Measurements from ENCODE around the gene OR10H5. TPM values are rescaled to one million over a fixed set of nuclear protein-coding genes. Genes with fewer than 3 reads are reported as not detected.
"Not testable (repeated sequence)": the region's sequence is repeated elsewhere in the genome, so short reads cannot be mapped to it uniquely, and the experiment has no call there.

OR10H5 gene
- total RNA-seq, 4 donors from 2014 or later: not detected

DNA sequence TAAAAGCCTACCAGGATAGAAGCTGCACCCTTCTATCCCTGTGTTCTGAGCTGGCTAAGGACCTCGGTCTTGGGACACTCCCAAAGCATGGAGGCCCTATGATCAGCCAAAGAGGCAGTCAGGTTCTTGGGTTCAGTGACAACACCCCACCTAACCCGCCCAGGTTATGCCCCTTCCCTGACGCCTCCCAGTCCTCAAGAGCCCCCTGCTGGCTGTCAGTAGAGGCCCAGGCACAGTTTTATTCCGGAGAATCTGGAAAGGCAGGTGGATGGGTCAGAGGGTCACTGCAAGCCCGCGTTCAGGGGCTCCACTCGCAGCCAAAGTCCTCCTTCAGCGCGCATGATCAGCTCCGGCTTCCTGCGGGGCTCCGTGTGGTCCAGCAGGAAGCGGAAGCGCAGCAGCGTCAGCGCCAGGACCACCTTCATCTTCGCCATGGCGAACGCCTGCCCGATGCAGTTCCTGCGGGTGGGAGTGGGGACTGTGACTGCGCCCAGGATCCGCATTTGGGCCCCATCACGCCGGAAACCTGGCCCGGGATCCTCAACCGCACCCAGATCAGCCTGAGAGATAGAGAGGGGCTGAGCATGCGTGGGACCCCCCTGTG, 27.4 kb upstream of the OR10H5 start:
- no peak for TF ChIP-seq POLR2A (IDR thresholded peaks at IDR 0.05)
- TF ChIP-seq, protein P1, sequence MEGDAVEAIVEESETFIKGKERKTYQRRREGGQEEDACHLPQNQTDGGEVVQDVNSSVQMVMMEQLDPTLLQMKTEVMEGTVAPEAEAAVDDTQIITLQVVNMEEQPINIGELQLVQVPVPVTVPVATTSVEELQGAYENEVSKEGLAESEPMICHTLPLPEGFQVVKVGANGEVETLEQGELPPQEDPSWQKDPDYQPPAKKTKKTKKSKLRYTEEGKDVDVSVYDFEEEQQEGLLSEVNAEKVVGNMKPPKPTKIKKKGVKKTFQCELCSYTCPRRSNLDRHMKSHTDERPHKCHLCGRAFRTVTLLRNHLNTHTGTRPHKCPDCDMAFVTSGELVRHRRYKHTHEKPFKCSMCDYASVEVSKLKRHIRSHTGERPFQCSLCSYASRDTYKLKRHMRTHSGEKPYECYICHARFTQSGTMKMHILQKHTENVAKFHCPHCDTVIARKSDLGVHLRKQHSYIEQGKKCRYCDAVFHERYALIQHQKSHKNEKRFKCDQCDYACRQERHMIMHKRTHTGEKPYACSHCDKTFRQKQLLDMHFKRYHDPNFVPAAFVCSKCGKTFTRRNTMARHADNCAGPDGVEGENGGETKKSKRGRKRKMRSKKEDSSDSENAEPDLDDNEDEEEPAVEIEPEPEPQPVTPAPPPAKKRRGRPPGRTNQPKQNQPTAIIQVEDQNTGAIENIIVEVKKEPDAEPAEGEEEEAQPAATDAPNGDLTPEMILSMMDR (IDR thresholded peaks at IDR 0.05): peak in 4 of 6 experiments; percentile 19 to 59 (median 46)
- H3K36me3 ChIP-seq: no peaks in the 10 kb centered on the region
- H3K9me3 ChIP-seq: no peaks in the 10 kb centered on the region
- no peaks in the 10 kb centered on the region for H3K27me3 ChIP-seq
- DNase-seq: no peak
- H3K4me1 ChIP-seq: no peaks in the 10 kb centered on the region
- no peak overlapping the region for H3K4me3 ChIP-seq
- no peak overlapping the region for H3K27ac ChIP-seq

DNA sequence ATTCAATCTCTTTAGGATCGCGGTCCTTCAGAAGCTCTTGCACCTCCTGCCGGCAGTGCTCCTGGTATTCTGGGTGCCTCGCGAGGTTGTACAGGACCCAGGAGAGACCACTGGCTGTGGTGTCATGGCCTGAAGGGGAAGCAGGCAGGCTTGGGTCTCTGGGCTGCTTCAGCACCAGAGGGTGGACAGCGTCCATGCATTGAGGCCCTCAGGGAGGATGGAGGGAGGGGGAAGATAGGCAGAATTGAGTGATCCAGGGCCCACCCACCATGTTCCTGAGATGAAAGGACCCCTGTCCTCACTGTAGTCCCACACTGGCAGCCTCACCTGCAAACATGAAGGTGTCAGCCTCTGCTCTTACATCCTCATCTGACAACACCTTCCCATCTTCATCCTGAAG, 17.9 kb upstream of the OR10H5 start:
- no peaks in the 10 kb centered on the region for H3K36me3 ChIP-seq
- TF ChIP-seq POLR2A (IDR thresholded peaks at IDR 0.05): no peak
- TF ChIP-seq, protein P1 (IDR thresholded peaks at IDR 0.05): no peak
- no peaks in the 10 kb centered on the region for H3K9me3 ChIP-seq
- no peak for DNase-seq
- no peak overlapping the region for H3K4me3 ChIP-seq
- H3K4me1 ChIP-seq: no peaks in the 10 kb centered on the region
- no peaks in the 10 kb centered on the region for H3K27me3 ChIP-seq
- no peak overlapping the region for H3K27ac ChIP-seq

DNA sequence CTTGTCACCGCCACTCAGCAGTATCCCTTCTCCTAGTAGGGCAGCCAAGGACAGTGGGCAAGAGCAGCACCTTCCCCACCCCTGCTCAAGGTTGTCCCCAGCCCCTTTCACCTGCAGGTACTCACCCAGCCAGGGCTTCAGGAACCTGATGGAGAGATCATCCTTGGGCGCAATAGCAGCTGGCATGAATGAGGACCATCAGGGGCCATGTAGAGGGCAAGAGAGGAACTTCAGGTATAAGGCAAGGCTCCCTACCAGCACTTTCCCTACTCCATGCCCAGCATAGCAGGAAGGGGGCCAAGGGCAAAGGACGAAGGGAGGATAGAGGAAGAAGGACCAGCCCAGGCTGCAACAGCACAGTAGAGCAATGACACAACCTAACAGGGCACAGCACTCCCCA, 13.3 kb upstream of the OR10H5 start:
- not testable (repeated sequence) for H3K9me3 ChIP-seq, DNase-seq, H3K36me3 ChIP-seq, H3K27ac ChIP-seq, H3K27me3 ChIP-seq, H3K4me1 ChIP-seq, H3K4me3 ChIP-seq

DNA sequence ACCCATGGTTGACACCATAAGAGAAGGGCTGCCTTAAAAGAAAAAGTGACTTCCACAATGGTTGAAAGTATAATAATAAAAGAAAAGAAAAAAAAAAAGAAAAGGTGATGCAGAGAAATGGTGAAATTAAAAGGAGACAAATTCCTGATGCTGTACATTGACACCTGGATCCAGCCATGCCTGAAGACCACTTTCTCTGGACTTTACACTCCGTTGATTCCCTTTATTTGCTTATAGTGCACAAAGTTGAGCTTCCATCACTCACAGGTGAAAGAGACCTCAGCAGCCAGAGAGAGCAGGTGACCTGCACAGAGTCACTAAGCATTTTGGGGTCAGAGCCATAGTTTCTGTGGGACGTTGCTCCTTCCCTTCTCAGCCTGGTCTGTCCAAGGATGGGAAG, 12.2 kb upstream of the OR10H5 start:
- DNase-seq: no peak
- TF ChIP-seq, protein P1 (IDR thresholded peaks at IDR 0.05): no peak
- no peak for TF ChIP-seq POLR2A (IDR thresholded peaks at IDR 0.05)
- no peaks in the 10 kb centered on the region for H3K27me3 ChIP-seq
- peaks cover 0 to 3% (median 0%) of the 10 kb centered on the region in 4 donors for H3K4me1 ChIP-seq
- H3K27ac ChIP-seq: no peak overlapping the region
- no peaks in the 10 kb centered on the region for H3K36me3 ChIP-seq
- H3K4me3 ChIP-seq: no peak overlapping the region
- H3K9me3 ChIP-seq: no peaks in the 10 kb centered on the region

DNA sequence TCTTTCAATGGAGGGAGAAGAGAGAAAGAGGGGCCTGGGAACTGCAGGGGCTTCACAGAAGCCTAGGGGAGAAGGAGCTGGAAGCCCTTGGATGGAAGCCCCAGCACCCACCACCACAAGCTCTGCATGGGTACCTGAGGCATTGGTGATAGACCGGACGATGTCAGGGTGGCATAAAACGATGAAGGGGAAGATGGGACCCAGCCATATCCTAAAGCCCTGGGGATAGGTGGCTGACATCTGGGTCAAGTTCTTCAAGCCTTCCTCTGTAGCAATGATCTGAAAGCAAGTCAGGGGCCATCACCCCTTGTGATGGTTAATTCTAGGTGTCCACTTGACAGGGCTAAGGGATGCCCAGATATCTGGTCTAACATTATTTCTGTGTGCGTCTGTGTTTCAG, 11.2 kb upstream of the OR10H5 start:
- Histone ChIP-seq H3K4me3 (no peak overlapping the region), H3K36me3 (no peaks in the 10 kb centered on the region), H3K27me3 (no peaks in the 10 kb centered on the region), H3K9me3 (no peaks in the 10 kb centered on the region), H3K4me1 (peaks cover 0 to 9% (median 0%) of the 10 kb centered on the region in 4 donors), H3K27ac (no peak overlapping the region)
- TF ChIP-seq, protein P1 (IDR thresholded peaks at IDR 0.05): no peak
- TF ChIP-seq POLR2A (IDR thresholded peaks at IDR 0.05): no peak
- DNase-seq: no peak

DNA sequence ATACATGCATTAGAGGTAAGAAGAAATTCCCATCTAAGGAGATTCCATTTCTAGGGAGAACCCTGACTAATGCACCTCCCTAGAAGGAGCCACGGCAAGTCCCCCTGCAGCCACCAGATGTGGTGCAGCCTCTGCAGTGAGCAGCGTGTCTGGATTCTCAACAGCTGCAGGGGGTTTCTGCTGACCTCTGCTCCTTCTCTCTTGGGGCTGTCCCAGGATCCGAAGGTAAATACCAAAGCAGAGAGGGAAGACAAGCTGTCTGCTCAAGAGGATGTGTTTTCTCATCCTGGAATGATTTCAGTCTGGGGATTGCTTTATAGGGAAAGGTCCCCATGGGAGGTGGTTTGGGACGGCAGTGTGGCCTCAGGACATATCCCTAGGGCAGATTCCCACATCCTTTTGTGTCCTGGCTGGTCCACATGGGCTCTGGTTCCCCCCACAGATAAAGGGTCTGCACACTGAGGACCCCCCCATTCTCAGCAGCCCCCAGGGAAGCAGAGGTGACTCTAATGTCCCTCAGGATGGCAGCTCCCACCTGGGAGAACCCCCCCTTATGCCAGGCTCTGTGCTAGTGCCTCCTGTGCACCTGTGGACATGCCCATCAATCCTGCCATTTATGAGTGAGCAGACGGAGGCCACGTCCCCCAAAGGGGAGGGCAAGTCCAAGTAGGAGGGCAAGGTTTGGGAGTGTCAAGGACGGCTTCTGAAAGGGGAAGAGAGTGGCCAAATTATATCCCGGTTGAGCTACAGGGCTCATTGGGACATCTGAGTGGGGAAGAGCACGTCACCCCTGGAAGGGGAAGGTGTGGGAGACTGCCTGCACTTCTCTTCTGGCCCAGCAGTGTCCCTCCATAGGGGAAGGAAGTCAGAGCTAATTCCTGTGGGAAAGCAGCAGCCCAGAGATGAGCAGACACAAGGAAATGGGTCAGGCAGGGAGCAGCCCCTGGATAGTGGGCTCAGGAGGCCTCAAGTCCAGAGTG, 10.2 kb upstream of the OR10H5 start:
- Histone ChIP-seq H3K27me3 (no peaks in the 10 kb centered on the region), H3K4me3 (no peak overlapping the region), H3K4me1 (peaks cover 0 to 9% (median 0%) of the 10 kb centered on the region in 4 donors), H3K36me3 (no peaks in the 10 kb centered on the region), H3K27ac (no peak overlapping the region), H3K9me3 (no peaks in the 10 kb centered on the region)
- DNase-seq: peak in 1 of 3 donors; percentile 50
- no peak for TF ChIP-seq POLR2A (IDR thresholded peaks at IDR 0.05)
- TF ChIP-seq, protein P1 (IDR thresholded peaks at IDR 0.05): no peak
